Measurements from ENCODE around the gene KRTAP10-5.
"Not testable (repeated sequence)": the region's sequence is repeated elsewhere in the genome, so short reads cannot be mapped to it uniquely, and the experiment has no call there.

The KRTAP10-5 gene

GRCh38 chr21:44567481-44568171 is 12.8 kb downstream of the KRTAP10-5 start:
- no peak for TF ChIP-seq CTCF (IDR thresholded peaks at IDR 0.05; ENCODE audit: control insufficient read depth, insufficient read depth, low read depth, low read length, missing control alignments)
- no peak for DNase-seq (ENCODE audit: low read depth)

GRCh38 chr21:44566403-44566802 is 14.0 kb downstream of the KRTAP10-5 start:
- no peak overlapping the region for H3K4me3 ChIP-seq (ENCODE audit: control insufficient read depth, low read depth, low read length)
- no peak for TF ChIP-seq CTCF (IDR thresholded peaks at IDR 0.05; ENCODE audit: control insufficient read depth, insufficient read depth, low read depth, low read length, missing control alignments)
- DNase-seq (ENCODE audit: low read depth) = no peak

More at GRCh38 chr21:44567481-44568171, 12.8 kb downstream of the KRTAP10-5 start:
- no peak overlapping the region for H3K4me3 ChIP-seq (ENCODE audit: control insufficient read depth, low read depth, low read length)

GRCh38 chr21:44564886-44565598 is 15.4 kb downstream of the KRTAP10-5 start:
- no peak for DNase-seq (ENCODE audit: low read depth)
- TF ChIP-seq CTCF (IDR thresholded peaks at IDR 0.05; ENCODE audit: control insufficient read depth, insufficient read depth, low read depth, low read length, missing control alignments) = no peak

GRCh38 chr21:44564099-44564498 is 16.3 kb downstream of the KRTAP10-5 start:
- no peak for DNase-seq (ENCODE audit: low read depth)
- no peak overlapping the region for H3K4me3 ChIP-seq (ENCODE audit: control insufficient read depth, low read depth, low read length)
- TF ChIP-seq CTCF (IDR thresholded peaks at IDR 0.05; ENCODE audit: control insufficient read depth, insufficient read depth, low read depth, low read length, missing control alignments) = no peak

More at GRCh38 chr21:44564886-44565598, 15.4 kb downstream of the KRTAP10-5 start:
- H3K4me3 ChIP-seq (ENCODE audit: control insufficient read depth, low read depth, low read length) = no peak overlapping the region

- no peak for TF ChIP-seq CTCF (IDR thresholded peaks at IDR 0.05; ENCODE audit: control insufficient read depth, insufficient read depth, low read depth, low read length, missing control alignments)
- H3K4me3 ChIP-seq (ENCODE audit: control insufficient read depth, low read depth, low read length) = no peak within 1 kb of the TSS
- DNase-seq (ENCODE audit: low read depth) = no peak
These were observed 21.7 kb downstream of the KRTAP10-5 start, which contains the start of gene KRTAP10-3 for GRCh38 chr21:44558695-44559094. TSS of gene KRTAP10-3 (minus strand) at chr21:44558795. CDS start at chr21:44558715, 80 bp downstream.

GRCh38 chr21:44558329-44558675 is 22.1 kb downstream of the KRTAP10-5 start:
- DNase-seq (ENCODE audit: low read depth); H3K4me3 ChIP-seq (ENCODE audit: control insufficient read depth, low read depth, low read length): not testable (repeated sequence)
